Prostate gland (tissue), 2 donors: ENCODE data around the gene DUSP22. TPM values are rescaled to one million over a fixed set of nuclear protein-coding genes. Genes with fewer than 3 reads are reported as not detected.

ENCODE experiments used
- DNase-seq: peaks from one replicate; pipeline ENCODE4 v3.0.0-alpha.2; 2019; ENCODE audit warnings: low spot score
- H3K27ac ChIP-seq, 2 donors: fragments of 200-600 bp; sonication (generic); 2 replicates each; pipeline ENCODE4 v1.5.1; 2017 to 2019
- H3K27me3 ChIP-seq: fragments of 200-600 bp; sonication (generic); replicated peaks from 2 replicates; pipeline ENCODE4 v1.5.1; 2019; ENCODE audit not compliant: insufficient read depth
- H3K36me3 ChIP-seq, 2 donors: fragments of 200-600 bp; sonication (generic); 1 replicate in 1 of 2; 2 replicates in 1 of 2; pipeline versions ENCODE4 v1.5.1 to v1.8.1; 2017 to 2019
- H3K4me1 ChIP-seq: fragments of 200-600 bp; sonication (generic); replicated peaks from 2 replicates; pipeline ENCODE4 v1.5.1; 2019
- H3K4me3 ChIP-seq, 2 donors: fragments of 200-600 bp; sonication (generic); 2 replicates each; pipeline ENCODE4 v1.5.1; 2017 to 2019
- H3K9me3 ChIP-seq: fragments of 200-600 bp; sonication (generic); 2 replicates; pipeline ENCODE4 v1.5.1; 2017
- POLR2A ChIP-seq: fragments of 450-650 bp; IDR thresholded peaks from one replicate; pipeline ENCODE4 v1.6.1; 2016; ENCODE audit warnings: antibody characterized with exemption, mild to moderate bottlenecking
- POLR2AphosphoS5 ChIP-seq: sonication (generic); formaldehyde crosslinking; IDR thresholded peaks from one replicate; pipeline ENCODE4 v1.6.1; 2017; ENCODE audit warnings: antibody characterized with exemption
- WGBS: methylation state at CpG from one replicate; pipeline ENCODE4 v1.1.5; 2018; 5-methylcytosine and 5-hydroxymethylcytosine counted together
- intact Hi-C: fragments of 100-400 bp; cut with DNase I; formaldehyde crosslinking; loops from one replicate; pipeline ENCODE4 v1.14.2; 2022
- total RNA-seq, 2 donors: library from RNA; depleted of rRNA; stranded (reverse); fragments of >200 nt; gene quantifications; one replicate each; pipeline ENCODE4 v1.1.0, GENCODE V29; 2016
- TF ChIP-seq, protein P1 (sequence below), 4 experiments: fragments of 200-600 bp in 2 of 4; fragments of 450-650 bp in 2 of 4; sonication (generic) in 2 of 4; IDR thresholded peaks; 1 replicate in 3 of 4; 2 replicates in 1 of 4; pipeline ENCODE4 v1.5.1; 2016 to 2019; ENCODE audit warnings: antibody characterized with exemption in 4 of 4, mild to moderate bottlenecking in 2 of 4, moderate library complexity in 2 of 4

Gene DUSP22
- total RNA-seq, 2 donors from 2014 or later = 29.8 to 95.8 TPM

- TF ChIP-seq, protein P1, sequence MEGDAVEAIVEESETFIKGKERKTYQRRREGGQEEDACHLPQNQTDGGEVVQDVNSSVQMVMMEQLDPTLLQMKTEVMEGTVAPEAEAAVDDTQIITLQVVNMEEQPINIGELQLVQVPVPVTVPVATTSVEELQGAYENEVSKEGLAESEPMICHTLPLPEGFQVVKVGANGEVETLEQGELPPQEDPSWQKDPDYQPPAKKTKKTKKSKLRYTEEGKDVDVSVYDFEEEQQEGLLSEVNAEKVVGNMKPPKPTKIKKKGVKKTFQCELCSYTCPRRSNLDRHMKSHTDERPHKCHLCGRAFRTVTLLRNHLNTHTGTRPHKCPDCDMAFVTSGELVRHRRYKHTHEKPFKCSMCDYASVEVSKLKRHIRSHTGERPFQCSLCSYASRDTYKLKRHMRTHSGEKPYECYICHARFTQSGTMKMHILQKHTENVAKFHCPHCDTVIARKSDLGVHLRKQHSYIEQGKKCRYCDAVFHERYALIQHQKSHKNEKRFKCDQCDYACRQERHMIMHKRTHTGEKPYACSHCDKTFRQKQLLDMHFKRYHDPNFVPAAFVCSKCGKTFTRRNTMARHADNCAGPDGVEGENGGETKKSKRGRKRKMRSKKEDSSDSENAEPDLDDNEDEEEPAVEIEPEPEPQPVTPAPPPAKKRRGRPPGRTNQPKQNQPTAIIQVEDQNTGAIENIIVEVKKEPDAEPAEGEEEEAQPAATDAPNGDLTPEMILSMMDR (IDR thresholded peaks at IDR 0.05) = no peak
- TF ChIP-seq POLR2AphosphoS5 = no peak
- no peak for TF ChIP-seq POLR2A
- intact Hi-C loops = no loop called here
- WGBS = 84% methylated on average over 24 of the region's 24 CpGs
- Histone ChIP-seq H3K4me1 (no peaks in the 10 kb centered on the region), H3K9me3 (no peaks in the 10 kb centered on the region), H3K4me3 (no peak overlapping the region), H3K27me3 (peaks cover 1% of the 10 kb centered on the region), H3K27ac (no peak overlapping the region), H3K36me3 (no peaks in the 10 kb centered on the region)
- DNase-seq = no peak
Measured at GRCh38 chr6:378090-378957, 86.0 kb downstream of the DUSP22 start.

DNA sequence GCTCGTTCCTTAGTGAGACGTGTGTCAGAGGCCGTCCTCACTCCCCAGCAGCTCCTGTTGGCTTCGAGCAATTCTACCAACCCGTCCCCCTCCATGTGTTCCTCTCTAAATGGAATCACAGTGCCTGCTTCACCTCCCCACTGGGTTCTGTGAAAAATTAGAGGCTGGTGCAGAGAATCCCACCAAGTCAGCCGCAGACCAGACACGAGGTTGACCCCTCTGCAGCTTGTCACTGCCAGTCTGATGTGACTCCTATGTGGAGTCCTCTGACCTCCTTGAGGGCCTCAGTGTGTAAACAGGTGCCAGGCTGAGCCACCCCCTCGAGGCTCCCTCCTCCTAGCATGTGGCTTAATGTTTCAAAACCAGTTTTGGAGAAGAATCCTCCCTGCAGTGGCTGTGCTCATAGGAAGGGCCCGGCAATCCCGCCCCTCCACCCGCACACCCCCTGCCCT is 86.7 kb downstream of the DUSP22 start:
- intact Hi-C loops = no loop called here
- Histone ChIP-seq H3K36me3 (no peaks in the 10 kb centered on the region), H3K4me3 (no peak overlapping the region), H3K4me1 (no peaks in the 10 kb centered on the region), H3K9me3 (no peaks in the 10 kb centered on the region), H3K27me3 (no peaks in the 10 kb centered on the region), H3K27ac (no peak overlapping the region)
- 79% methylated on average over 11 of the region's 11 CpGs for WGBS
- no peak for TF ChIP-seq POLR2AphosphoS5
- TF ChIP-seq POLR2A = no peak
- TF ChIP-seq, protein P1 (IDR thresholded peaks at IDR 0.05) = no peak
- no peak for DNase-seq

GRCh38 chr6:379410-380181 is 87.3 kb downstream of the DUSP22 start:
- TF ChIP-seq POLR2AphosphoS5 (no peak), POLR2A (no peak)
- TF ChIP-seq, protein P1 (IDR thresholded peaks at IDR 0.05) = no peak
- no peak for DNase-seq
- no peak overlapping the region for H3K4me3 ChIP-seq
- H3K36me3 ChIP-seq = no peaks in the 10 kb centered on the region
- intact Hi-C loops = no loop called here
- whole genome bisulfite sequencing = 83% methylated on average over 28 of the region's 28 CpGs
- H3K27ac ChIP-seq = no peak overlapping the region
- H3K27me3 ChIP-seq = no peaks in the 10 kb centered on the region
- no peaks in the 10 kb centered on the region for H3K4me1 ChIP-seq
- H3K9me3 ChIP-seq = no peaks in the 10 kb centered on the region

DNA sequence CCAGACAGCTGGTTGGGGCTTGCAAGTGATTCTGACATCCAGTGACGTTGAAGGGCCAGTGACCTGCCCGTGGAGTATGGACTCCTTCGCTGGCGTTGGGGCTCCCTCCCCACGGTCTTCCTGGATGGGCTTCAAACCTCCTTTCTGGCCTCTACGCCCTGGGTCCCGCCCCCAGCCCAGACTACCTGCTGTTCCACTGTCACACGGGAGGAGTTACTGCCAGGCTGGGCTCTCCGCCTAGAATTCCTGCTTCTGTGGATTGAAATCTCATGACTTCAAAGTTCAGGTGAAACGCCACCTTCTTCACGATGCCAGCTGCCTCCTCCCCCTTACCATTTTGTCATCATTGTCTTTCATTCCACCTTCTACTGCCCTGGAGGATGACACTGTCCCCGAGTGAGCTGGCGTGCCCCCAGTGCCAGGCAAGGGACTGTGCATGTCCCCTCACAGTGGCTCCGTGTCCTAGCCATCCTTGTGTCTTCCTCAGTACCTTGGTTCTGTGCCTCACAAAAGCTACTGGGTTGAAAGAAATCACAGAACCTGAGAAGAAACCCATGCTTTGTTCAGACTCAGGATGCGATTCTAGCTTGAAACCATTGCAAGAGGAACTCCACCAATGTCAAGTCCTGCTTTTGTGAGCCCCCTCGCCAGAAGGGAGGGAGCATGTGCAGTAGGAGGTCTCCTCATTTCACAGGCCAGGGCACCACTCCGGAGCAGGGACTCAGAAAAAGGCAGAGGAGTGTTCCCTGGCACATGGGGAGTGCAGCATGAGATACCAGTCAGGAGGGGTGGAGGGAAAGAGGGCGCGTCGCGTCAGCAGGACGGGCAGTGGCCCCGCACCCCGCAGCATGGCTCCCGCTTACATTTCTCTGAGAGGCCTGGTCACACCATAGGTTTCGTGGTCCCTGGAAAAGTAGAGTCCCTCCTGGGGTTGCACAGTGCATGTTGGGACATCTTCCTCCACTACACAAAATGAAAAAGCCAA is 88.2 kb downstream of the DUSP22 start:
- Histone ChIP-seq H3K27me3 (no peaks in the 10 kb centered on the region), H3K4me3 (no peak overlapping the region), H3K4me1 (no peaks in the 10 kb centered on the region), H3K9me3 (no peaks in the 10 kb centered on the region), H3K36me3 (no peaks in the 10 kb centered on the region), H3K27ac (no peak overlapping the region)
- intact Hi-C loops = no loop called here
- no peak for DNase-seq
- TF ChIP-seq POLR2A = no peak
- TF ChIP-seq, protein P1 (IDR thresholded peaks at IDR 0.05) = no peak
- TF ChIP-seq POLR2AphosphoS5 = no peak
- WGBS = 78% methylated on average over 26 of the region's 26 CpGs
